AG20443 (cell line): Measurements from ENCODE around the gene GLYATL3.
"Not testable (repeated sequence)": the region's sequence is repeated elsewhere in the genome, so short reads cannot be mapped to it uniquely, and the experiment has no call there.

Experiments used
- DNase-seq: peaks from one replicate; pipeline ENCODE4 v3.0.0; 2012; ENCODE audit warnings: low spot score, mixed read lengths

Gene GLYATL3

DNA sequence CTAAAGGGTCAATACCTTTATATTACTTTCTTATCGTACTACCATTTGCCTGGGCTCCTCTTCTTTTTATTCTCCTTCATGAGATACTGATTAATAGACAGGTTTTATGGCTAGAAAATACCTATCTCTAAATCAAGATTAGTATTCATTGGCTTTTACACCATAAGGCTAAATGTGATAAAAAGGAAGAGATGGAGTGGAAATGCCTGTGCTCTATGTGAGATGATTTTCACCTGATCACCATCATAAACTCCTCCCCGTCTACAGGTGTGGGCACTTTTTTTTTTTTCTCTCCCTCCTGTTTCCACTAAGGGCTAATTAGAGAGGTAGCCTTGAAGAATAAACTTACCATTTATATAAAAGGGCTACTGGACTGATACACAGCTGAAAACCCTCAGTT is at the start of gene GLYATL3:
TSS of gene GLYATL3 (plus strand) at position 301 of the 400 bp plus-strand sequence. CDS start 12,068 bp downstream, outside the sequence.
- no peak for DNase-seq

DNA sequence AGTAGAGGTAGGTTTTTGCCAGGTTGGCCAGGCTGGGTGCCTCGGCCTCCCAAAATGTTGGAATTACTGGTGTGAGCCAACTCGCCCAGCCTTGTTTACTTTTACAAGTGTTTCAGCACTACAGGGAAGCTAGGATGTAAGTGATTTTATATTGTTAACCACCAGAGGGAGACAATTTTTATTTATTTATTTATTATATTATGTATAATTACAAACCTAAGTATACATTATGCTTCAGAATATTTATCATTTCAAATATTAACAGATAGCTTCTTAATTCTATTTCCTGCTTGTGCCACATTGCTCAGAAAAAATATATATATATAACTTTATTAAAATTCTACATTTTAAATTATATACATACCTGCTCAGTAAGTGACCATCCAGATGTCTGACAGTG is 46.5 kb upstream of the GLYATL3 start:
- peak; percentile 12 for DNase-seq

DNA sequence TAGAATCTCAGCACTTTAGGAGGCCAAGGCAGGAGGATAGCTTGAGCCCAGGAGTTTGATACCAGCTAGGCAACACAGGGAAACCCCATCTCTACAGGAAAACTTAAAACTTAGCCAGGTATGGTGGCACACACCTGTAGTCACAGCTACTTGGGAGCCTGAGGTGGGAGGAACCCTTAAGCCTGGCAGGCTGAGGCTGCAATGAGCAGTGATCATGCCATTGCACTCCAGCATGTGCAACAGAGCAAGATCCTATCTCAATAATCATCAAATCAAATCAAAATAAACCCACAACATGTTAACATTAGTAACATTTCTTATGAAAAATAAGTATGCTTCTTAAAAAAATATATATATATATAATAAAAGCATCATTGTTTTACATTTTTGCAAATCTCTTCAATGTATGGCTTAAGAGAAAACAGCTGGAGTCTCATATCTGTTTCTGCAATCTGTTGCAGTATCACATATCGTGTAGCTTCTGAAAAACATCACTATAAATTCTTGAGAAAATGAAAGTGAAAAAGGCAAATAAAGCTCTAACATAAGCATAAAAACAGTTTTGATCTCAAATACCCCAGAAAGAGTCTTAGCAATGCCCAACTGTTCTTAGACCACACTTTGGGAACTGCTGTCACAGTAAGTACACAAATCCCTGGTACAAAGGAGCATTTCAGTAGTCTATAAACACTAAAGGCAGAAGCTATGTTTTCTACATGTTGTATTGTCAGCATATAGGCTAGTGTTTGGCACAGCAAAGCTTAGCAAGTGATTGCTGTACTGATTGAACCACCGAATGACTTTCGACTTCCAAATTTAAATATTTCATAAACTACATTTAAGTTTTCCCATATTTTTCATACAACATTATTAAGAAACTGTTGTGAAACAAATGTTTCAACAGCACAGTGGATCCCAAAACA is 44.7 kb upstream of the GLYATL3 start:
- DNase-seq, result no peak

DNA sequence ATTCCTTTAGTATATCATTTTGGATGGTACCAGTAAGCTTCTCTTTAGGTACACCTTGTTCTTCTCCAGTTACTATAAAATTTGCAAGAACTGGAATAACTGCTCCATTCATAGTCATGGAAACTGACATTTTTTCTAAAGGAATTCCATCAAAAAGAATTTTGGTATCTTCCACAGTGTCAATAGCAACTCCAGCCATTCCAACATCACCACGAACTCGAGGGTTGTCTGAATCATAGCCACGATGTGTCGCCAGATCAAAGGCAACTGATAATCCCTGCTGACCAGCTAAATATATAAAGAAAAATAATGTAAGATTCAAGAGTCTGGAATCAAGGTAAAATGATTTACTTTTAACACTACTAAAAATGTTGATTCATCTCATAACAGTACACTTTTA is 42.0 kb upstream of the GLYATL3 start:
- no peak for DNase-seq

DNA sequence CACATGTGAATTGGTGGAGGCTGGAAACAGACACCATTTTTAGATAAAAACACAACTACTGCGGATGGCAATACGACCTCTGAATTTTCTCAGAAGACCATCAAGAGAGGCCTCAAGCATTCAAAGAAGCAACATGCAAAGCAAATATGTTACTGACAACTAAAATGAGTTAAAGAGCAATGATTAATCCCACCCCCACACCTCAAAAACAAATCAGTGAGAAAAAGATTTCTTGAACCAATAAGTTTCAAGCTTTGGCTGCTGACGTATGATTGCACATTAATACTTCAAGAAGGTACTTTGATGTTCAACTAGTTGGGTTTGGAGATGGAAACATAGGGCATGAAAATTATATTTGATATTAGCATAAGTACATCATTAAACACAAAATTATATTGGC is 37.7 kb upstream of the GLYATL3 start:
- DNase-seq, result peak; percentile 9

DNA sequence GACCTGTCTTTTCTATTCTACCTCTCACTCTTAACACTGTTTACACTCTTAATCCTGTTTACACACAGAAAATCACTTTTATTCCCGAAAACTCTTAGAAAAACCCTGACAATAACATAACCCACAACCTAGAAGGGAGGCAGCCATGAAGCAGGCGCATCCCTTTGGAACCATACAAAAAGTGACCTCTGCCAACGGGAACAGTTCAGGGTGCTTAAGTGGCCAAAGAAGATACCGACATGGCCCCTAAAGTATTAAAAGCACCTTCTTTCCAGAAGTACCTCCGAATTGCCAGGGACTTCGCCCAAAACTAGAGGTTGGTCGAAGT is 37.2 kb upstream of the GLYATL3 start:
- DNase-seq, result peak; percentile 7

DNA sequence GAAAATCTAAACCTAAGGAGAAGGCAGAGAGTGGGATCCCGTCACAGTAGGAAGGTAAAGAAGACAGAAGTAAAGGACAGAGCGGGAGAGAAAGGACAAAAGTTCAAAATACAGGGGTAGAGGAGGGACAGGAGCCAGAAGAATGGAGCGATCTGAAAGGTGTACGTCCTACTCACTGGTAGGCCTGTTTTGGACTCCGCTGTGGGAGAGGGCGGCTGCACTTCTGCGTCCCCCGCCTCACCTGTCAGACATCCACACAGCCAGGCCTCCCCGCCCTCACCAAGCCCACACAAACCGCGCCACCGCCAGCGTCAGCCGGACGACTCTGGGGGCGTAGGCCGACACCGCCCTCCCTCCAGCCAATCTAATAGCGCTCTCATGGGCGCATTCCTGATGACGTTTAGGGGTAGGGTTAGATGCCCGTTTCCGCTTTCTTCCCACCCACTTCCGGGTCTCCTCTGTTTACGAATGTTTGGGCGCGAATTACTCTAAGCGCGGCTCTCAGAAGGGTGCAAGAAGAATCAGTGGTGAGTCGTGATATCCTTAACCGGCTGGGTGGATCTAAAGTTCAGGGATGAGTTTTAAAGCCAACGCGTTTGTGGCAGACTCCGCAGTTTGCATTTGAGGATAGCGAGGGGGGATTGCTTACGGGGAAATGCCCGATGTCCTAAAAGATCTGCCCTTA is 36.7 kb upstream of the GLYATL3 start, which contains the start of the genes CENPQ and MMUT:
TSS of gene CENPQ (plus strand) at position 444 of the 685 bp plus-strand sequence. CDS start 6,807 bp downstream, outside the sequence.
TSS of gene MMUT (minus strand) at position 327 of the 685 bp plus-strand sequence. CDS start 3,787 bp downstream, outside the sequence.
- peak; percentile 98 for DNase-seq

DNA sequence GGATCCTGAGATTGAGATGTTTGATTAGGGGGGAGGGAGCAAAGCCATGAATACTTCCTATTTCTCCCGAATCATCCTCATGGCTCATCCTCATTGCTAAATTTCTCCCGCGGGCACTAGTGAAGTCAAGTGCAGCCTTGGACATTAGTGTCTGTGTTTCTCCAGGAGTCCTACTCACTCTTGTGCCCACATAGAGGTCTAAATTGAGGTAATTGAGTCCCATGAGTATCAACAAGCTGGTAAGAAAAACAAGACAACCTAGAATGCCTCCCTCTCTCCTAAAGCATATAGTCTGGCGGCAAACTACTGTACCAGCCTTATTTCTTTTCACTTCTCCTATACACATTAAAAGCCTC is 36.1 kb upstream of the GLYATL3 start:
- DNase-seq, result no peak

DNA sequence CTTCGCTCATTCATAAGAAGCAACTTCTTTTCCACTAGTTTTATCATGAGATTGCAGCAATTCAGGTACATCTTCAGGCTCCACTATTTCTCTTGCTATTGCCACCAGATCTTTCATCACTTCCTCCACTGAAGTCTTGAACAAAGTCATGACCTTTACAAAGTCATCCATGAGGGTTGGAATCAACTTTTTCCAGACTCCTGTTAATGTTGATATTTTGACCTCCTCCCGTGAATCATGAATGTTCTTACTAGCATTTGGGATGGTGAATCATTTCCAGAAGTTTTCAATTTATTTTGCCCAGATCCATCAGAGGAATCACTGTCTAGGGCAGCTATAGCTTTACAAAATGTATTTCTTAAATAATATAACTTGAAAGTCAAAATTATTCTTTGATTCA is 35.0 kb upstream of the GLYATL3 start:
- no peak for DNase-seq

DNA sequence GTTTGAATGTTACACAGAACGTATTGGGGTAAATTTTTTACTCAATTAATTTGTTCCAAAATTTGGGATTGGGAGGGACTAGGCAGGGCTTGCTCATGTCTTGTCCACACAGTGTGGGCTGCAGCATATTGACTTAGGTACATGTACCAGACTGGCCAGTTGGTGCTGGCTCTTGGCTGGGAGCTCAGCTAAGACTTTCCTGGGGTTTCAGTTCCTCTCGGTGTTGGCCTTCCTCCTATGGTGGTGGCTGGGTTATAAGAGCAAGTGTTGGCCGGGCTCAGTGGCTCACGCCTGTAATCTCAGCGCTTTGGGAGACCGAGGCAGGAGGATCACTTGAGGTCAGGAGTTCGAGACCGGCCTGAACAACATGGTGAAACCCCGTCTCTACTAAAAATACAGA is 31.7 kb upstream of the GLYATL3 start:
- no peak for DNase-seq

DNA sequence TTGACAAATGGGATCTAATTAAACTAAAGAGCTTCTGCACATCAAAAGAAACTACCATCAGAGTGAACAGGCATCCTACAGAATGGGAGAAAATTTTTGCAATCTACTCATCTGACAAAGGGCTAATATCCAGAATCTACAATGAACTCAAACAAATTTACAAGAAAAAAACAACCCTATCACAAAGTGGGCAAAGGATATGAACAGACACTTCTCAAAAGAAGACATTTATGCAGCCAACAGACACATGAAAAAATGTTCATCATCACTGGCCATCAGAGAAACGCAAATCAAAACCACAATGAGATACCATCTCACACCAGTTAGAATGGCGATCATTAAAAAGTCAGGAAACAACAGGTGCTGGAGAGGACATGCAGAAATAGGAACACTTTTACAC is 23.2 kb upstream of the GLYATL3 start:
- DNase-seq, result not testable (repeated sequence)

DNA sequence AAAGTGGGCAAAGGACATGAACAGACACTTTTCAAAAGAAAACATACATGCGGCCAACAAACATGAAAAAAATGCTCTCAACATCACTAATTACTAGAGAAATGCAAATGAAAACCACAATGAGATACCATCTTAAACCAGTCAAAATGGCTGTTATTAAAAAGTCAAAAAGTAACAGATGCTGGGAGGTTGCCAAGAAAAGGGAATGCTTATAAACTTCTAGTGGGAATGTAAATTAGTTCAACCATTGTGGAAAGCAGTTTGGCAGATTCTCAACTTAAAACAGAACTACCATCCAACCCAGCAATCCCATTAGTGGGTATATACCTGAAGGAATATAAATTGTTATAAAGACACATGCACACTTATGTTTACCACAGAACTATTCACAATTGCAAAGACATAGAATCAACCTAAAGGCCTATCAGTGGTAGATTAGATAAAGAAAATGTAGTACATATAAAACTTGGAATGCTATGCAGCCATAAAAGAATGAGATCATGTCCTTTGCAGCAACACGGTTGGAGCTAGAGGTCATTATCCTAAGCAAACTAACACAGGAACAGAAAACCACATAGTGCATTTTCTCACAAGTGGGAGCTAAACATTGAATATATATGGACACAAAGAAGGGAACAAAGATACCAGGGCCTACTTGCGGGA is 20.3 kb upstream of the GLYATL3 start:
- DNase-seq, result no peak

DNA sequence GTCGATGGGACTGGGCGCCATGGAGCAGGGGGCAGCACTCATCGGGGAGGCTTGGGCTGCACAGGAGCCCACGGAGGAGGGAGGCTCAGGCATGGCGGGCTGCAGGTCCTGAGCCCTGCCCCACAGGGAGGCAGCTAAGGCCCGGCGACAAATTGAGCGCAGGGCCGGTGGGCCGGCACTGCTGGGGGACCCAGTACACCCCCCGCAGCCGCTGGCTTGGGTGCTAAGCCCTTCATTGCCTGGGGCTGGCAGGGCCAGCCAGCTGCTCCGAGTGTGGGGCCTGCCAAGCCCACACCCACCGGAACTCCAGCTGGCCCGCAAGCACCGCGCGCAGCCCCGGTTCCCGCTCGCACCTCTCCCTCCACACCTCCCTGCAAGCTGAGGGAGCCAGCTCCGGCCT is 17.9 kb upstream of the GLYATL3 start:
- DNase-seq, result not testable (repeated sequence)

DNA sequence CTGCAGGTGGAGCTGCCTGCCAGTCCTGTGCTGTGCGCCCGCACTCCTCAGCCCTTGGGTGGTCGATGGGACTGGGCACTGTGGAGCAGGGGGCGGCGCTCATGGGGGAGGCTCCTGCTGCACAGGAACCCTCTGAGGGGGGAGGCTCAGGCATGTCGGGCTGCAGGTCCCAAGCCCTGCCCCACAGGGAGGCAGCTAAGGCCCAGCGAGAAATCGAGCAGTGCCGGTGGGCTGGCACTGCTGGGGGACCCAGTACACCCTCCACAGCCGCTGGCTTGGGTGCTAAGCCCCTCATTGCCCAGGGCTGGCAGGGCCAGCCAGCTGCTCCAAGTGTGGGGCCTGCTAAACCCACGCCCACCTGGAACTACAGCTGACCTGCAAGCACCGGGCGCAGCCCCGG is 16.3 kb upstream of the GLYATL3 start:
- DNase-seq, result not testable (repeated sequence)

DNA sequence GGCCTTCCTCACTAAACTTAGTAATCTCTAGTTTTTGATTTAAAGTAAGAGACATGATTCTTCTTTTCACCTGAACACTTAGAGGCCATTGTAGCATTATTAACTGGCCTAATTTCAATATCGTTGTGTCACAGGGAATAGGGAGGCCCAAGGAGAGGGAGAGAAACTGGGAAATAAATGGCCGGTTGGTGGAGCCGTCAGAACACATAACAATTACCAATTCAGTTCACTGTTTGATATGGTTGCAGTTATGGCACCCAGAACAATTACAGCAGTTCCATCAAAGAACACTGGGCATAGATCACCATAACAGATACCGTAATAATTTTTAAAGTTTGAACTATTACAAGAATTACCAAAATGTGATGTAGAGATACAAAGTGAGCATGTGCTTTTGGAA is 9.1 kb upstream of the GLYATL3 start:
- no peak for DNase-seq

DNA sequence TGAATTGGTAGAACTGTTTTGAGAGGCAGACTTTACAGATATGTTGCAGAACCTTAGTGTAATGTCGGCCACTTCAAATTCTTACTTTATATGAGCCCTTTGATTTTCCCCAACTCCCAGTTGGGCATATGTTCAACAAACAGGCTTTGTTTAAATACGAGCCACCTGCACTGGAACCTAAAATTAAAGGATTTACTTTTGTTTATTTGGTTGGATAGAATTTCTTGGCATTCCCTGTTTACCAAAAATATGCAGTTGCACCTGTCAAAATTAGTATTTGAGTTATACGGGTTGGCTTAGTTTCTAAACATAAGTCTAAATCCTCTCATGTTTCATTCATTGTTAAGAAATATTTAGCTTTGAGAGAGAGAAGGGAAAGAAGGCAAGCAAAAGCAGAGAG is 2.4 kb upstream of the GLYATL3 start:
- DNase-seq, result no peak

DNA sequence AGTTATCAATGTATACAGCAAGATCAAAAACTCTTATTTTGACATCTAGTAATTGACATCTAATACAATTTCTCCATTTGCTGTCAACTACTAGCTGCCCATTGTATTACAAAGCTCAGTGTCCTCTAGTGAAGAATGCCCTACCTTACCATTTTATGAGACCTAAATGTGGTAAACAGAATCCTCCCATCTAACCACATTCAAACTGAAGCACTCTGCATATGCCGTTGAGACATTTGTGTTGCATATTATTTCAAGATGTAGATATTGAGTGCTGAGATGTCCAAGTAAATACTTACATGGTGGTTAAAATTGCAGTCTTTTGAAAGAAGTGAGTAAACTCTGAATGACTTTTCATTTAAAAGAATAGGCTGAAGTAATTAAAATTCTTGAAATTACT is 597 bp upstream of the GLYATL3 start:
- no peak for DNase-seq

DNA sequence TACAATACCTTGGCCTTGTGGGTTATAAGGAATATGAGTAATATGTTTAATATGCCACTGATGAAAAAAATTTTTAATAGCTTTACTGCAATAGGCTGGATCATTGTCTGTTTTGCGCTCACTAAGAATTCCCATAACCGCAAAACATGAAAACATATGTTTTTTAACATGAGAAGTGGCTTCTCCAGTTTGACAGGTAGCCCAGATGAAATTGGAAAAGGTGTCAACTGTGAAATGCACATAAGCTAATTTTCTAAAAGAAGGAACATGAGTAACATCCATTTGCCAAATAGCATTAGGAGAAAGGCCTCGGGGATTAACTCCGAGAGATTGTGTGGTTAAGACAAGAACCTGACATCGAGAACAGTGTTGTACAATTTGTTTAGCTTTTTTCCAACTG is 4.9 kb downstream of the GLYATL3 start:
- DNase-seq, result no peak

DNA sequence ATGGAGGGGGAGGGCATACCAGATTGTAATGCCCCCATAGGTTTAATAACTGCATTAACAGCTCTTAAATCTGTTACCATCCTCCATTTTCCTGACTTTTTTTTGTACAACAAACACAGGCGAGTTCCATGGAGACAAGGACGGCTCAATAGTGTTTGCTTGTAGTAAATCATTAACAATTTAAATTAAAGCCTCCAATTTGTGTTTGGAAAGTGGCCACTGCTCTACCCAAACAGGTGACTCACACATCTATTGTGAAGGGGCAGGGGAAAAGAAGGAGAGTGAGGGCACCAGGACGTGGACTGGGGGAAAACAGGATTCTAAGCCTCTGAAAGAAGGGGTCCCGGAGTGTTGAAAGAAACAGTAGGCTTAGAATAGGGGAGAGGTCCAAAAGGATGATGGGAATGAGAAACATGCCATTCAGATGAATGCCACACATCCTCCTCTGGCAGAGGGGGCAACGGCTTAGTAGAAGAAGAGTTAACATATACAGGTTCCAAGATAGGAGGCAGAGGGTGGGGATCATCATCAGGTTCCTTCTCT is 6.9 kb downstream of the GLYATL3 start:
- DNase-seq, result no peak

DNA sequence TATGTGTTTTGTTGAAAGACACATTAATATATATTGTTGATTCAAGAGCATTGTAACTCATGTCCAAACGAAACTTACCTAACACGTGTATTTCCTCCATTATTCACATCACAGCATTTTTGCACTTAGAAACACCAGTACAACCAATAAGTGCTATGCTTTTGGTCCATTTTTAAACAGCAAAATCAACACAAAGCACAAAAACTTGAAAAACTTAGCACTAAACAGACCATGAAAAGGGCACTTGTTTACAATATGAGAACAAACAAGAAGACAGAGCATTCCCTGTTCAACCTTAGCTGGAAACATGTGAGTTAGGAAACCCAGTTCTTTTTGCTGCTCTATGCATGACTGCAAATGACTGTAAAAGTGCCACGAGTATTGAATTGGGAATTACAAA is 9.6 kb downstream of the GLYATL3 start:
- DNase-seq, result no peak

DNA sequence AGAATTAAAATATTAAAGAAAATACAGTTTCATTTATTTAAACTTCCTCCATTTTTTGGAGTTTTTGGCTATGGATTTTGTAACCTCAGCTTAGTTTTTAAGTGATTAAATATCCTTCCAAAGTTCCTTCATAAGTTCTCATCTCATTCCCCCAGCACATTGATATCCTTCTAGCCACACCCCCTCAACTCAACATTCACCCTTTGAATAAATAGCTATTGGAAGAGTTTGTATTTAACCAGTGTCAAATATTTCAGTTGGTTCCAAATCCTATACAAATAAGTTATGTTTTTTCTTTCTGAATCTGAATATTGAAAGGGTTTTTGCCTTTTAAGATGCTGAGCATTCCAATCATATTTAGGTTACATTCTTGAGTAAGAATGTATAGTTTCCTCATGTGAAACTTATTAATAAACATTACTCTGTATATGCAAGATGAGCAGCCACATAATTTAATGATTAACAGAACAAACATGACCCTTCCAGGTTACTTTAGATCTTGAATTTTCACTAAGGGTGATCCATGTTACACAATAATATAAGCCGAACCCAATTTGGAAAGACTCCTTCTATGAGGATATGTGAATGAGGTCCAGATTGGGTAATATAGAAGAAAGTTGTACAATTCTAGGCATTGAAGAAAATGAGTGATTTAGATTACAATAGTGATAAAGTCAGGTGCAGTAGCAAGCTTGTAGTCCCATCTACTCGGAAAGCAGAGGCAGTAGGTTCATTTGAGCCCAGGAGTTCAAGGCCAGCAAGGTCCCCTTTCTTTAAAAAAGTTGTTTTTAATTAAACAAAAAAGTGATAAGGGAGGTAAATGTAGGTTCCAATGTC is 13.6 kb downstream of the GLYATL3 start:
- DNase-seq, result no peak
